CD4-positive, alpha-beta memory T cell (primary cell): Measurements from ENCODE around the gene RNF43. TPM values are rescaled to one million over a fixed set of nuclear protein-coding genes. Genes with fewer than 3 reads are reported as not detected.

Experiments used
- polyA plus RNA-seq, 2 donors: library from polyadenylated mRNA; unstranded; fragments of 300-500 nt; fragmentation: Illumina TruSeq; gene quantifications; one replicate each; pipeline ENCODE4 v1.2.3, GENCODE V29; 2021
- total RNA-seq, 2 experiments: library from RNA; stranded (reverse); gene quantifications; one replicate each; pipeline ENCODE4 v1.2.3, GENCODE V29; 2021

RNF43 gene
- total and polyA plus RNA-seq, 4 experiments from 2014 or later, result 1.2 to 2.3 (median 1.6) TPM; not detected in 1

Other genes starting within 250 kb of the RNF43 start
- not detected for gene EPX, start 224.8 kb downstream of the RNF43 start, total RNA-seq
- gene EPX, start 224.8 kb downstream of the RNF43 start, polyA plus RNA-seq, result not detected
- 10 to 100 TPM; 27.7 to 29.4 TPM for gene MKS1, start 198.3 kb downstream of the RNF43 start, total RNA-seq
- gene MKS1, start 198.3 kb downstream of the RNF43 start, polyA plus RNA-seq, result 10 to 100 TPM; 12.1 to 13.7 TPM
- not detected for gene LPO, start 178.9 kb downstream of the RNF43 start, total RNA-seq
- gene LPO, start 178.9 kb downstream of the RNF43 start, polyA plus RNA-seq, result not detected
- not detected for gene MPO, start 136.6 kb downstream of the RNF43 start, total RNA-seq
- not detected for gene MPO, start 136.6 kb downstream of the RNF43 start, polyA plus RNA-seq
- 10 to 100 TPM; 15.8 to 19.1 TPM for gene TSPOAP1, start 88.7 kb downstream of the RNF43 start, total RNA-seq
- under 1 TPM in 1 of 2 donors, not detected in 1; 0.80 TPM for gene TSPOAP1, start 88.7 kb downstream of the RNF43 start, polyA plus RNA-seq
- gene SUPT4H1, start 65.3 kb downstream of the RNF43 start, total RNA-seq, result 10 to 100 TPM; 61.4 to 75.2 TPM
- 100 to 1,000 TPM in 1 of 2 donors, 10 to 100 TPM in 1; 94.4 to 120 TPM for gene SUPT4H1, start 65.3 kb downstream of the RNF43 start, polyA plus RNA-seq
- 1 to 10 TPM; 2.1 to 2.4 TPM for gene HSF5, start 70.9 kb upstream of the RNF43 start, total RNA-seq
- 1 to 10 TPM in 1 of 2 donors, under 1 TPM in 1; 0.84 to 1.4 TPM for gene HSF5, start 70.9 kb upstream of the RNF43 start, polyA plus RNA-seq
- 10 to 100 TPM; 60.4 to 65.7 TPM for gene MTMR4, start 97.1 kb upstream of the RNF43 start, total RNA-seq
- 10 to 100 TPM; 17.5 to 23.5 TPM for gene MTMR4, start 97.1 kb upstream of the RNF43 start, polyA plus RNA-seq